ENCODE measurements around the gene PBX1. TPM values are rescaled to one million over a fixed set of nuclear protein-coding genes. Genes with fewer than 3 reads are reported as not detected.

PBX1 gene
- polyA plus RNA-seq, 3 donors: 0.07 TPM; not detected in 2

GRCh38 chr1:164806531-164806930, 247.5 kb downstream of the PBX1 start:
- Histone ChIP-seq H3K79me2 (ENCODE audit: insufficient read depth, low read length) (no peaks in the 10 kb centered on the region), H3K27ac (ENCODE audit: low read depth in 1 of 2, low read length in 2 of 2) (no peak overlapping the region), H3K9ac (ENCODE audit: insufficient read depth, low read length, poor library complexity, severe bottlenecking) (no peak overlapping the region), H3K4me2 (replicated peaks; ENCODE audit: extremely low read depth, low read length, poor library complexity, severe bottlenecking) (no peak overlapping the region), H3K9me3 (replicated peaks in 1 of 2; ENCODE audit: control insufficient read depth in 1 of 2, insufficient read depth in 1 of 2, low read length in 2 of 2) (no peaks in the 10 kb centered on the region), H2AFZ (ENCODE audit: insufficient read depth, low read depth, low read length, poor library complexity, severe bottlenecking) (no peak overlapping the region), H4K20me1 (ENCODE audit: insufficient read depth, low read length) (no peaks in the 10 kb centered on the region), H3K27me3 (ENCODE audit: control insufficient read depth in 2 of 2, insufficient read depth in 2 of 2, low read length in 2 of 2) (no peaks in the 10 kb centered on the region), H3K4me1 (ENCODE audit: control insufficient read depth in 1 of 2, insufficient read depth in 2 of 2, low read length in 2 of 2) (no peaks in the 10 kb centered on the region), H3K4me3 (replicated peaks in 1 of 3; ENCODE audit: low read depth in 2 of 3, low read length in 3 of 3) (no peak overlapping the region), H3K36me3 (replicated peaks in 1 of 2; ENCODE audit: control insufficient read depth in 1 of 2, insufficient read depth in 2 of 2, low read length in 2 of 2) (no peaks in the 10 kb centered on the region)
- H3K27ac Mint-ChIP-seq: no peak overlapping the region
- DNase-seq: no peak
- intact Hi-C loops (cut with micrococcal nuclease): no loop called here
- peaks cover 0 to 5% (median 0%) of the 10 kb centered on the region in 7 donors for H3K9me3 Mint-ChIP-seq
- TF ChIP-seq CTCF (IDR thresholded peaks at IDR 0.05): no peak
- no peaks in the 10 kb centered on the region for H3K36me3 Mint-ChIP-seq
- WGBS (ENCODE audit: insufficient coverage): 81% methylated on average over 2 of the region's 6 CpGs
- H3K27me3 Mint-ChIP-seq (ENCODE audit: low read depth in 3 of 3): no peaks in the 10 kb centered on the region
- H3K4me3 Mint-ChIP-seq: no peak overlapping the region
- no peaks in the 10 kb centered on the region for H3K4me1 Mint-ChIP-seq

- H3K27ac Mint-ChIP-seq: no peak overlapping the region
- no peak overlapping the region for H3K4me3 ChIP-seq (replicated peaks in 1 of 3; ENCODE audit: low read depth in 2 of 3, low read length in 3 of 3)
- no peak for DNase-seq
- H2AFZ ChIP-seq (ENCODE audit: insufficient read depth, low read depth, low read length, poor library complexity, severe bottlenecking): no peak overlapping the region
- no peak overlapping the region for H3K4me2 ChIP-seq (replicated peaks; ENCODE audit: extremely low read depth, low read length, poor library complexity, severe bottlenecking)
- no peak overlapping the region for H3K4me3 Mint-ChIP-seq
- no peaks in the 10 kb centered on the region for H3K36me3 Mint-ChIP-seq
- no peaks in the 10 kb centered on the region for H3K36me3 ChIP-seq (replicated peaks in 1 of 2; ENCODE audit: control insufficient read depth in 1 of 2, insufficient read depth in 2 of 2, low read length in 2 of 2)
- no peaks in the 10 kb centered on the region for H3K79me2 ChIP-seq (ENCODE audit: insufficient read depth, low read length)
- intact Hi-C loops (cut with micrococcal nuclease): no loop called here
- no peaks in the 10 kb centered on the region for H3K27me3 ChIP-seq (ENCODE audit: control insufficient read depth in 2 of 2, insufficient read depth in 2 of 2, low read length in 2 of 2)
- WGBS (ENCODE audit: insufficient coverage): 100% methylated on average over 1 of the region's 1 CpG
- no peaks in the 10 kb centered on the region for H3K9me3 ChIP-seq (replicated peaks in 1 of 2; ENCODE audit: control insufficient read depth in 1 of 2, insufficient read depth in 1 of 2, low read length in 2 of 2)
- H3K4me1 Mint-ChIP-seq: no peaks in the 10 kb centered on the region
- H3K9ac ChIP-seq (ENCODE audit: insufficient read depth, low read length, poor library complexity, severe bottlenecking): no peak overlapping the region
- no peaks in the 10 kb centered on the region for H3K27me3 Mint-ChIP-seq (ENCODE audit: low read depth in 3 of 3)
- no peaks in the 10 kb centered on the region for H4K20me1 ChIP-seq (ENCODE audit: insufficient read depth, low read length)
- peaks cover 0 to 2% (median 2%) of the 10 kb centered on the region in 7 donors for H3K9me3 Mint-ChIP-seq
- H3K27ac ChIP-seq (ENCODE audit: low read depth in 1 of 2, low read length in 2 of 2): no peak overlapping the region
- H3K4me1 ChIP-seq (ENCODE audit: control insufficient read depth in 1 of 2, insufficient read depth in 2 of 2, low read length in 2 of 2): no peaks in the 10 kb centered on the region
- no peak for TF ChIP-seq CTCF (IDR thresholded peaks at IDR 0.05)
These were observed 254.8 kb downstream of the PBX1 start for GRCh38 chr1:164813776-164814175.

Measured in CD14-positive monocyte (primary cell).